Lung (tissue), 12 donors: ENCODE results near the gene KIFC3. TPM values are rescaled to one million over a fixed set of nuclear protein-coding genes. Genes with fewer than 3 reads are reported as not detected.
A peak's percentile ranks its signal among the peaks of the same experiment; 100 is the strongest.

Experiments
- ATAC-seq: fragments of 200-7000 bp; cut with Tn5 transposase; one replicate; pipeline ENCODE4 v1.9.1; 2020; ENCODE audit warnings: moderate number of reproducible peaks; ENCODE audit not compliant: insufficient read depth, low FRiP score
- DNase-seq, 3 donors: peaks; one replicate each; pipeline ENCODE4 v3.0.0-alpha.2; 2013 to 2017
- H3K27ac ChIP-seq, 2 donors: one replicate each; pipeline ENCODE4 v1.5.1; 2013; ENCODE audit warnings: mild to moderate bottlenecking in 2 of 2, moderate library complexity in 2 of 2, control low read depth in 1 of 2, inconsistent platforms in 1 of 2, low read depth in 1 of 2, low read length in 1 of 2
- H3K27me3 ChIP-seq, 3 donors: one replicate each; pipeline ENCODE4 v1.5.1; 2013; ENCODE audit warnings: low read length in 2 of 3; ENCODE audit not compliant: control insufficient read depth in 3 of 3, insufficient read depth in 3 of 3
- H3K36me3 ChIP-seq, 4 donors: one replicate each; pipeline ENCODE4 v1.5.1; 2013; ENCODE audit warnings: low read length in 4 of 4, mild to moderate bottlenecking in 1 of 4, moderate library complexity in 1 of 4; ENCODE audit not compliant: control insufficient read depth in 4 of 4, insufficient read depth in 4 of 4
- H3K4me1 ChIP-seq, 5 donors: one replicate each; pipeline ENCODE4 v1.5.1; 2013; ENCODE audit warnings: low read length in 5 of 5, mild to moderate bottlenecking in 2 of 5, moderate library complexity in 1 of 5; ENCODE audit not compliant: control insufficient read depth in 5 of 5, insufficient read depth in 5 of 5
- H3K4me3 ChIP-seq: one replicate; pipeline ENCODE4 v1.5.1; 2013; ENCODE audit warnings: mild to moderate bottlenecking, control low read depth, moderate library complexity
- H3K9ac ChIP-seq, 2 donors: one replicate each; pipeline ENCODE4 v1.5.1; 2013; ENCODE audit warnings: low read length in 2 of 2, control low read depth in 1 of 2; ENCODE audit not compliant: insufficient read depth in 1 of 2
- H3K9me3 ChIP-seq, 4 donors: one replicate each; pipeline ENCODE4 v1.5.1; 2013; ENCODE audit warnings: low read length in 3 of 4, mild to moderate bottlenecking in 1 of 4, moderate library complexity in 1 of 4; ENCODE audit not compliant: control insufficient read depth in 4 of 4, insufficient read depth in 3 of 4
- WGBS, 2 donors: extraction: QIAGEN DNeasy Blood & Tissue Kit; methylation state at CpG; one replicate each; pipeline ENCODE4 v1.1.7; 2013; 5-methylcytosine and 5-hydroxymethylcytosine counted together
- polyA plus RNA-seq, 2 donors: library from polyadenylated mRNA; stranded (reverse); fragments of 200-250 nt; gene quantifications; one replicate each; pipeline ENCODE4 v1.2.1, GENCODE V29; 2013
- total RNA-seq, 2 donors: library from RNA; depleted of rRNA in 1 of 2; stranded (reverse); fragments of >200 nt in 1 of 2; gene quantifications; one replicate each; pipeline ENCODE4 v1.2.1, GENCODE V29; 2014 to 2021
- TF ChIP-seq, protein P1 (sequence below): IDR thresholded peaks from 2 replicates; pipeline ENCODE4 v1.5.1; 2012; ENCODE audit warnings: mild to moderate bottlenecking; ENCODE audit errors: control extremely low read depth, extremely low read depth
- donor health status: control.
- donor health status: control.
- donor health status: Bipolar disorder and iron deficiency.
- donor health status: healthy.
- donor health status: DM: yes; HTN: yes; CAD: no.

Gene KIFC3
- total and polyA plus RNA-seq, 4 donors = 65.9 to 137 (median 89.5) TPM

DNA sequence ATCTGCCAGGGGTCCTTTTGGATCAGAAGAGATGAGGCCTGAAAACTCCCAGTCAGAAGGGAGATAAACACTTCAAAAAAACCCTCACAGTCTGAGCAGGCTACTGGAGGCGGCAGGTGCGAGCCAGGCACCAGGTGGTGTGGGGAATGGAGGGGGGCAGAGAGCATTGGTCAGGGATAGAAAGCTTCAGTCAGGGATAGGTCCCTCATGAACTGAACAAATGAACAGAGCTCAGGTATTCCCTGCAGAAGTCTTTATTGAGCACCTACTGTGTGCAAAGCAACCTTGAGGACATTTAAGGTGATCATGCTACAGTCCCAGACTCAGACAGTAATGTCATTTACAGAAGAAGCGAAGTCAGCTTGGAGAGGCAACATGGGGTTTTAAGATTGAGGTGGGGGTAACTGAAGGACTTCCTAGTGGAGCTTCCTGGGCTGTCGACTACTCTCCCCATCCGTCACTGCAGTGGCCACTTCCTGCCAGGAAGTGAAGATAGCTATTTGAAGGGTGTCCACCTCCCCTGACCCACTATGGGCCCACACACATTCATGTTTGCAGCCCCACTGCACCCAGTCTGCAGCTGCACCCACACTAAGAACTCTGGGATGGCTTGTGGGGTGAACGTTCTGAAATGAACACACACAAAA lies 3.2 kb downstream of the KIFC3 start:
- Histone ChIP-seq H3K36me3 (peaks cover 3 to 19% (median 7%) of the 10 kb centered on the region in 4 donors), H3K9ac (peak overlapping the region in 1 of 2 donors; percentile 38), H3K4me1 (peaks cover 8 to 54% (median 36%) of the 10 kb centered on the region in 5 donors), H3K27me3 (no peaks in the 10 kb centered on the region), H3K4me3 (no peak overlapping the region), H3K27ac (peak overlapping the region in 1 of 2 donors; percentile 83), H3K9me3 (no peaks in the 10 kb centered on the region)
- TF ChIP-seq, protein P1, sequence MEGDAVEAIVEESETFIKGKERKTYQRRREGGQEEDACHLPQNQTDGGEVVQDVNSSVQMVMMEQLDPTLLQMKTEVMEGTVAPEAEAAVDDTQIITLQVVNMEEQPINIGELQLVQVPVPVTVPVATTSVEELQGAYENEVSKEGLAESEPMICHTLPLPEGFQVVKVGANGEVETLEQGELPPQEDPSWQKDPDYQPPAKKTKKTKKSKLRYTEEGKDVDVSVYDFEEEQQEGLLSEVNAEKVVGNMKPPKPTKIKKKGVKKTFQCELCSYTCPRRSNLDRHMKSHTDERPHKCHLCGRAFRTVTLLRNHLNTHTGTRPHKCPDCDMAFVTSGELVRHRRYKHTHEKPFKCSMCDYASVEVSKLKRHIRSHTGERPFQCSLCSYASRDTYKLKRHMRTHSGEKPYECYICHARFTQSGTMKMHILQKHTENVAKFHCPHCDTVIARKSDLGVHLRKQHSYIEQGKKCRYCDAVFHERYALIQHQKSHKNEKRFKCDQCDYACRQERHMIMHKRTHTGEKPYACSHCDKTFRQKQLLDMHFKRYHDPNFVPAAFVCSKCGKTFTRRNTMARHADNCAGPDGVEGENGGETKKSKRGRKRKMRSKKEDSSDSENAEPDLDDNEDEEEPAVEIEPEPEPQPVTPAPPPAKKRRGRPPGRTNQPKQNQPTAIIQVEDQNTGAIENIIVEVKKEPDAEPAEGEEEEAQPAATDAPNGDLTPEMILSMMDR = no peak
- 42 to 43% methylated on average over 6 of the region's 6 CpGs for WGBS, 2 donors
- no peak for DNase-seq
- ATAC-seq = no peak

DNA sequence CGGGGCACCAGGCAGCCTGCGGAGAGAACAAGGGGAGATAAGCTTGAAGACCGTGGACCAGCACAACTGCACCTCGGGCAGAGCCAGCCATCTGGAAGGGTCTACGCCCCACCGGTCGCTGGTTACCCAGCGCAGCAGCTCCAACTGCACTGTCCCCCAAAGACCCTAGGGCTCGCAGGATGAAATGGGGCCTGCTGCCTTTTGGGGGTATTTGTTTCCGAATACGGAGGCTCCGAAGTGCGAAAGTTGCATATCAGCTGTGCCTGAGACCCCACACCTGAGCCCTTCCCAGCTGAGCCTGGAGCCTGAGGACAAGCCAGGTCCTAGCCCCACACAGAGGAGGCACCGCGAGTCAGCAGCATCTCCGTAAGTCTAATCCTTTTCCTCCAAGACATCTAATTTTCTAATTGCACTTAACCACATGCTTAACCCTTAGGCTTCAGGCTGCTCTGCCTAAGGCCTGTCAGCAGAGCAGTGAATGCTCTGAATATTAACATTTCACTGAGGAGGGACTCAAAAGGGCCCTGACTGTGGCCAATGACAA lies 4.0 kb downstream of the KIFC3 start:
- no peak overlapping the region for H3K4me3 ChIP-seq
- no peak overlapping the region for H3K9ac ChIP-seq

DNA sequence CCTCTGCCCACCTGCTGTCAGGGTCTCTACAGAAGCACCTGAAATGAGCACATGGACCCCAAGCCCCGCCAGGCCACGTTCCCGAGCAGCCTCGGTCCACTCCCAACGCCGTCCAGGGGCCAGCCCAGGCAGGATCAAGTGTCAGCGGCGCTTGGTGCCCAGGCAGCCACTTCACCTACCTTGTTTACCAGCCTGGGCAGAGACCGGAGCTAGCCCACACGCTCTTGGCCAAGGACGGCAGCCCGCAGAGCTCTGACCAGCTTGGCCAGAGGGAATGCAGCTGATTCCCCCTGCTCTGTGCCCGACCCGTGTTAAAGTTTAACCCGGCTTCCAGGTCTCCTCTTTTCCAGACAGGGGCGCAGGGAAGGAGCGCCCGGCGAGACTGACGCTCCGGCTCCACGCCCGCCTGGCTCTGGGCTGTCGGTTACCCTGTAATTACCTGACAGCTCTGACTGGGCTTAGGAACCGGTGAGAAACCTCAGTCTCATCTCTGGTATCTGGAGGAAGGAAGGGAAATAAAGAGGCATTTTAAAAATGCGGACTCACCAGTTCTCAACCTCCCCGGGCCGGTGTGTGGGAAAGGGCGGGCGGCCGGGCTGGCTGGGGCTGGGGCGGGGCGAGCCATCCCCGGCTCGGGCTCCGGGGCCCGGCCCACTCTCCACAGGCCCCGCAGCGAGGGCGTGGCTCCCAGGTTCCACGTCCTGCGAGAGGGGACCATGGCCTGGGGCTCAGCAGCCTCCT lies 4.6 kb downstream of the KIFC3 start:
- Histone ChIP-seq H3K9me3 (no peaks in the 10 kb centered on the region), H3K9ac (no peak overlapping the region), H3K27ac (peak overlapping the region; percentile 13 to 83), H3K36me3 (peaks cover 3 to 19% (median 9%) of the 10 kb centered on the region in 4 donors), H3K27me3 (no peaks in the 10 kb centered on the region), H3K4me3 (peak overlapping the region; percentile 15), H3K4me1 (peaks cover 3 to 40% (median 28%) of the 10 kb centered on the region in 5 donors)
- ATAC-seq (peak; percentile 60), DNase-seq (peak; percentile 27 to 61 (median 58))
- TF ChIP-seq, protein P1 = no peak
- 71 to 79% methylated on average over 42 of the region's 42 CpGs for WGBS, 2 donors

More for the DNA sequence above, 4.0 kb downstream of the KIFC3 start:
- Histone ChIP-seq H3K27ac (peak overlapping the region in 1 of 2 donors; percentile 83), H3K36me3 (peaks cover 3 to 19% (median 9%) of the 10 kb centered on the region in 4 donors), H3K27me3 (no peaks in the 10 kb centered on the region), H3K9me3 (no peaks in the 10 kb centered on the region), H3K4me1 (peaks cover 8 to 46% (median 34%) of the 10 kb centered on the region in 5 donors)
- TF ChIP-seq, protein P1 = no peak
- no peak for DNase-seq
- no peak for ATAC-seq
- WGBS, 2 donors = 69 to 70% methylated on average over 16 of the region's 16 CpGs
